Natural killer cell (primary cell): ENCODE data around the gene TMEM253. TPM values are rescaled to one million over a fixed set of nuclear protein-coding genes. Genes with fewer than 3 reads are reported as not detected.

ENCODE experiments used
- ATAC-seq, 3 donors: fragments of 150-1000 bp in 2 of 3; fragments of 200-7000 bp in 1 of 3; cut with Tn5 transposase; 1 replicate in 1 of 3; 2 replicates in 2 of 3; pipeline ENCODE4 v1.10.0; 2021; ENCODE audit warnings: mild to moderate bottlenecking in 2 of 3, moderate library complexity in 2 of 3
- DNase-seq, 2 donors: peaks; one replicate each; pipeline versions ENCODE4 v3.0.0 to v3.0.0-alpha.2; 2013 to 2021; ENCODE audit warnings: mixed read lengths in 1 of 2
- H3K27ac ChIP-seq: one replicate; pipeline ENCODE4 v1.5.1; 2013; ENCODE audit warnings: mild to moderate bottlenecking, low read length
- H3K27me3 ChIP-seq: one replicate; pipeline ENCODE4 v1.6.1; 2013; ENCODE audit warnings: low read length; ENCODE audit not compliant: control insufficient read depth, insufficient read depth
- H3K36me3 ChIP-seq: one replicate; pipeline ENCODE4 v1.6.1; 2013; ENCODE audit warnings: low read length; ENCODE audit not compliant: control insufficient read depth, insufficient read depth
- H3K4me1 ChIP-seq: one replicate; pipeline ENCODE4 v1.6.1; 2013; ENCODE audit warnings: low read length; ENCODE audit not compliant: control insufficient read depth, insufficient read depth
- H3K4me3 ChIP-seq: one replicate; pipeline ENCODE4 v1.5.1; 2013; ENCODE audit warnings: low read length
- H3K9me3 ChIP-seq: one replicate; pipeline ENCODE4 v1.6.1; 2013; ENCODE audit warnings: low read length; ENCODE audit not compliant: control insufficient read depth, insufficient read depth
- H3K27ac Mint-ChIP-seq, 2 donors: one replicate each; pipeline ENCODE4 v1.8.0; 2022; ENCODE audit warnings: mild to moderate bottlenecking in 2 of 2, mixed read lengths in 2 of 2, moderate library complexity in 1 of 2
- H3K27me3 Mint-ChIP-seq, 2 donors: one replicate each; pipeline ENCODE4 v1.8.0; 2022; ENCODE audit warnings: low read depth in 2 of 2, mixed read lengths in 2 of 2
- H3K36me3 Mint-ChIP-seq: one replicate; pipeline ENCODE4 v1.8.0; 2022; ENCODE audit warnings: mixed read lengths
- H3K4me1 Mint-ChIP-seq, 2 donors: one replicate each; pipeline ENCODE4 v1.8.0; 2022; ENCODE audit warnings: mixed read lengths in 2 of 2
- H3K4me3 Mint-ChIP-seq: one replicate; pipeline ENCODE4 v1.8.0; 2022; ENCODE audit warnings: mild to moderate bottlenecking, moderate library complexity, mixed read lengths
- H3K9me3 Mint-ChIP-seq, 2 donors: one replicate each; pipeline ENCODE4 v1.8.0; 2022; ENCODE audit warnings: mixed read lengths in 2 of 2
- WGBS: methylation state at CpG from one replicate; pipeline ENCODE4 v1.1.7; 2013; ENCODE audit warnings: missing lambda C conversion rate; ENCODE audit not compliant: insufficient coverage; 5-methylcytosine and 5-hydroxymethylcytosine counted together
- intact Hi-C: fragments of 100-400 bp; cut with micrococcal nuclease; formaldehyde crosslinking; loops from one replicate; pipeline ENCODE4 v1.14.2; 2022
- total RNA-seq, 4 donors: library from RNA; stranded (reverse); fragments of 120-200 nt in 1 of 4; gene quantifications; one replicate each; pipeline versions ENCODE4 v1.2.3 to v1.2.4, GENCODE V29; 2013 to 2022
- TF ChIP-seq, protein P1 (sequence below): fragments of 200-600 bp; IDR thresholded peaks from one replicate; pipeline ENCODE4 v1.8.0; 2022; ENCODE audit warnings: antibody characterized with exemption

TMEM253 gene
- total RNA-seq, 3 donors from 2014 or later (not counting 1 experiment from before 2014, with no cell fraction given): 0.40 TPM; not detected in 2

DNA sequence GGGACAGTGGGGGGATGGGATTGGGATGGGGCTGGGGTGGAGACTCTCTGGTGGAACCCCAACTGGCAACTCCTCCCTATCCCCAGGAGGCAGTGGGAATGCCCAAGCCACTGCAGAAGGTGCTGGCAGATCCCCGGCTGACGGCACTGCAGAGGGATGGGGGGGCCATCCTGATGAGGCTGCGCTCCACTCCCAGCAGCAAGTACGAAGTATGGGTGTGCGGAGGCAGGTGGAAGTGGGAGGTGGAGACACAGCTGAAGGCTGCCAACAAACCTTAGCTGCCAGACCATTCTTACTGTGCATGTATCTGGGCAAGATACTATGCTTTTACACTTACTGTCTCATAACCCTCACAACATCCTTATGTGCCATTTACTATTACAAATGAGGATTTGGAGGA, 22.6 kb upstream of the TMEM253 start:
- no peaks in the 10 kb centered on the region for H3K9me3 ChIP-seq
- DNase-seq (no peak), ATAC-seq (no peak)
- H3K36me3 ChIP-seq: no peaks in the 10 kb centered on the region
- no peak overlapping the region for H3K4me3 Mint-ChIP-seq
- H3K36me3 Mint-ChIP-seq: no peaks in the 10 kb centered on the region
- H3K4me3 ChIP-seq: no peak overlapping the region
- no peak overlapping the region for H3K27ac Mint-ChIP-seq
- no peaks in the 10 kb centered on the region for H3K9me3 Mint-ChIP-seq
- intact Hi-C loops: no loop called here
- TF ChIP-seq, protein P1, sequence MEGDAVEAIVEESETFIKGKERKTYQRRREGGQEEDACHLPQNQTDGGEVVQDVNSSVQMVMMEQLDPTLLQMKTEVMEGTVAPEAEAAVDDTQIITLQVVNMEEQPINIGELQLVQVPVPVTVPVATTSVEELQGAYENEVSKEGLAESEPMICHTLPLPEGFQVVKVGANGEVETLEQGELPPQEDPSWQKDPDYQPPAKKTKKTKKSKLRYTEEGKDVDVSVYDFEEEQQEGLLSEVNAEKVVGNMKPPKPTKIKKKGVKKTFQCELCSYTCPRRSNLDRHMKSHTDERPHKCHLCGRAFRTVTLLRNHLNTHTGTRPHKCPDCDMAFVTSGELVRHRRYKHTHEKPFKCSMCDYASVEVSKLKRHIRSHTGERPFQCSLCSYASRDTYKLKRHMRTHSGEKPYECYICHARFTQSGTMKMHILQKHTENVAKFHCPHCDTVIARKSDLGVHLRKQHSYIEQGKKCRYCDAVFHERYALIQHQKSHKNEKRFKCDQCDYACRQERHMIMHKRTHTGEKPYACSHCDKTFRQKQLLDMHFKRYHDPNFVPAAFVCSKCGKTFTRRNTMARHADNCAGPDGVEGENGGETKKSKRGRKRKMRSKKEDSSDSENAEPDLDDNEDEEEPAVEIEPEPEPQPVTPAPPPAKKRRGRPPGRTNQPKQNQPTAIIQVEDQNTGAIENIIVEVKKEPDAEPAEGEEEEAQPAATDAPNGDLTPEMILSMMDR: no peak
- H3K4me1 Mint-ChIP-seq: no peaks in the 10 kb centered on the region
- H3K4me1 ChIP-seq: no peaks in the 10 kb centered on the region
- peaks cover 2% of the 10 kb centered on the region for H3K27me3 ChIP-seq
- WGBS: 88% methylated on average over 5 of the region's 5 CpGs
- H3K27ac ChIP-seq: no peak overlapping the region
- peaks cover 6 to 7% of the 10 kb centered on the region in 2 donors for H3K27me3 Mint-ChIP-seq

DNA sequence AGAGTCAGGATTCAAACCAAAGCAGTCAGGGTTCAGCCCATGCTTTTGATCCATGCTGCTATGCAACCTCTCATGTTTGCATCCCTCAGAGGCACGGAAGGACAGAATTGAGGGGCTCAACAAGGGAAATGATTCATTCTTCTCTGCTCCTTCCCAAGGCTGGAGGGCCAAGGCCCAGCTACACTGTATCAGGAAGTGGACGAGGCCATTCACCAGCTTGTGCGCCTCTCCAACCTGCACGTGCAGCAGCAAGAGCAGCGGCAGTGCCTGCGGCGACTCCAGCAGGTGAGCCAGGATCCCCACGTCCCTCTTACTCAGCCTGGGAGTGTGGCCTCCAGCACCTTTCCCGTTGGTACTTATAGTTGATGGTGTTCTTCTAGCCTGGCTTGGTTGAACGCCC, 22.1 kb upstream of the TMEM253 start:
- Mint-ChIP-seq H3K27me3 (peaks cover 1 to 2% of the 10 kb centered on the region in 2 donors), H3K9me3 (no peaks in the 10 kb centered on the region), H3K27ac (no peak overlapping the region), H3K36me3 (no peaks in the 10 kb centered on the region), H3K4me1 (no peaks in the 10 kb centered on the region), H3K4me3 (no peak overlapping the region)
- DNase-seq (no peak), ATAC-seq (no peak)
- TF ChIP-seq, protein P1: no peak
- H3K4me1 ChIP-seq: no peaks in the 10 kb centered on the region
- no peak overlapping the region for H3K4me3 ChIP-seq
- H3K36me3 ChIP-seq: no peaks in the 10 kb centered on the region
- WGBS: 90% methylated on average over 8 of the region's 10 CpGs
- H3K27ac ChIP-seq: no peak overlapping the region
- no peaks in the 10 kb centered on the region for H3K9me3 ChIP-seq
- peaks cover 2% of the 10 kb centered on the region for H3K27me3 ChIP-seq
- intact Hi-C loops: no loop called here

DNA sequence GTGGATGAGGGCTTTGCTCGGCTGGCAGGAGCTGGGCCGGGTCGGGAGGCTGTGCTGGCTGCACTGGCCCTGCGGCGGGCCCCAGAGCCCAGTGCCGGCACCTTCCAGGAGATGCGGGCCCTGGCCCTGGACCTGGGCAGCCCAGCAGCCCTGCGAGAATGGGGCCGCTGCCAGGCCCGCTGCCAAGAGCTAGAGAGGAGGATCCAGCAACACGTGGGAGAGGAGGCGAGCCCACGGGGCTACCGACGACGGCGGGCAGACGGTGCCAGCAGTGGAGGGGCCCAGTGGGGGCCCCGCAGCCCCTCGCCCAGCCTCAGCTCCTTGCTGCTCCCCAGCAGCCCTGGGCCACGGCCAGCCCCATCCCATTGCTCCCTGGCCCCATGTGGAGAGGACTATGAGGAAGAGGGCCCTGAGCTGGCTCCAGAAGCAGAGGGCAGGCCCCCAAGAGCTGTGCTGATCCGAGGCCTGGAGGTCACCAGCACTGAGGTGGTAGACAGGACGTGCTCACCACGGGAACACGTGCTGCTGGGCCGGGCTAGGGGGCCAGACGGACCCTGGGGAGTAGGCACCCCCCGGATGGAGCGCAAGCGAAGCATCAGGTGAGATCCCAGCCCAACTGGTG, 19.2 kb upstream of the TMEM253 start:
- Histone ChIP-seq H3K4me1 (peaks cover 2% of the 10 kb centered on the region), H3K27me3 (no peaks in the 10 kb centered on the region), H3K9me3 (no peaks in the 10 kb centered on the region), H3K36me3 (no peaks in the 10 kb centered on the region), H3K4me3 (no peak overlapping the region), H3K27ac (no peak overlapping the region)
- H3K4me3 Mint-ChIP-seq: no peak overlapping the region
- H3K4me1 Mint-ChIP-seq: peaks cover 3 to 4% of the 10 kb centered on the region in 2 donors
- no peaks in the 10 kb centered on the region for H3K36me3 Mint-ChIP-seq
- TF ChIP-seq, protein P1: no peak
- WGBS: 88% methylated on average over 30 of the region's 30 CpGs
- H3K27ac Mint-ChIP-seq: no peak overlapping the region
- no peak for ATAC-seq
- DNase-seq: no peak
- intact Hi-C loops: no loop called here
- H3K27me3 Mint-ChIP-seq: peaks cover 0 to 12% of the 10 kb centered on the region in 2 donors
- H3K9me3 Mint-ChIP-seq: no peaks in the 10 kb centered on the region
